DND-41 (cell line): ENCODE data around the gene PLRG1.

Source experiments
- ATAC-seq: fragments of 200-7000 bp; cut with Tn5 transposase; 3 replicates; pipeline ENCODE4 v1.9.1; 2021; ENCODE audit warnings: low read depth; ENCODE audit not compliant: insufficient read depth
- DNase-seq: peaks from one replicate; pipeline ENCODE4 v3.0.0-alpha.2; 2020
- H2AFZ ChIP-seq: 2 replicates; pipeline ENCODE4 v1.6.0; 2012; ENCODE audit warnings: low read depth, low read length
- H3K27ac ChIP-seq: 2 replicates; pipeline ENCODE4 v1.5.1; 2012; ENCODE audit warnings: low read length, inconsistent platforms
- H3K27me3 ChIP-seq: fragments of 200-600 bp; sonication (generic); 2 replicates; pipeline ENCODE4 v1.6.0; 2012; ENCODE audit warnings: low read length, mild to moderate bottlenecking, inconsistent platforms; ENCODE audit not compliant: insufficient read depth, poor library complexity
- H3K36me3 ChIP-seq: 2 replicates; pipeline ENCODE4 v1.5.1; 2012; ENCODE audit warnings: low read length, inconsistent platforms; ENCODE audit not compliant: insufficient read depth
- H3K4me1 ChIP-seq: 2 replicates; pipeline ENCODE4 v1.5.1; 2012; ENCODE audit warnings: mild to moderate bottlenecking, low read length; ENCODE audit not compliant: insufficient read depth
- H3K4me2 ChIP-seq: 2 replicates; pipeline ENCODE4 v1.6.0; 2012; ENCODE audit warnings: mild to moderate bottlenecking, moderate library complexity, low read length, inconsistent platforms; ENCODE audit not compliant: insufficient read depth
- H3K4me3 ChIP-seq, 2 experiments: fragments of 200-600 bp in 1 of 2; shearing (Covaris generic) in 1 of 2; 2 replicates each; pipeline ENCODE4 v1.5.1; 2012 to 2016; ENCODE audit warnings: inconsistent platforms in 2 of 2, low read length in 2 of 2, mild to moderate bottlenecking in 2 of 2, low read depth in 1 of 2, moderate library complexity in 1 of 2
- H3K79me2 ChIP-seq: 2 replicates; pipeline ENCODE4 v1.6.0; 2012; ENCODE audit warnings: low read length, inconsistent platforms; ENCODE audit not compliant: insufficient read depth
- H3K9ac ChIP-seq: 2 replicates; pipeline ENCODE4 v1.6.0; 2012; ENCODE audit warnings: low read depth, mild to moderate bottlenecking, inconsistent platforms, low read length, moderate library complexity
- H3K9me3 ChIP-seq: 2 replicates; pipeline ENCODE4 v1.5.1; 2012; ENCODE audit warnings: low read length, moderate library complexity, mild to moderate bottlenecking, inconsistent platforms; ENCODE audit not compliant: insufficient read depth, severe bottlenecking
- H4K20me1 ChIP-seq: 2 replicates; pipeline ENCODE4 v1.6.0; 2012; ENCODE audit warnings: low read length; ENCODE audit not compliant: insufficient read depth
- EZH2 ChIP-seq: IDR thresholded peaks from 3 replicates; pipeline ENCODE4 v1.6.1; 2012; ENCODE audit warnings: borderline replicate concordance, low read depth, mild to moderate bottlenecking, moderate library complexity, low read length, inconsistent platforms; ENCODE audit not compliant: severe bottlenecking
- TF ChIP-seq, protein P1 (sequence below): IDR thresholded peaks from 2 replicates; pipeline ENCODE4 v1.5.1; 2012; ENCODE audit warnings: borderline replicate concordance, low read length, moderate library complexity, mild to moderate bottlenecking; ENCODE audit not compliant: poor library complexity, severe bottlenecking; ENCODE audit errors: extremely low read depth

Gene PLRG1

GRCh38 chr4:154566639-154567204, 16.5 kb upstream of the PLRG1 start:
- Histone ChIP-seq H2AFZ (no peak overlapping the region), H3K9me3 (no peaks in the 10 kb centered on the region), H3K27me3 (no peaks in the 10 kb centered on the region), H3K36me3 (no peaks in the 10 kb centered on the region), H4K20me1 (no peaks in the 10 kb centered on the region), H3K4me2 (no peak overlapping the region), H3K4me3 (no peak overlapping the region), H3K4me1 (no peaks in the 10 kb centered on the region), H3K79me2 (no peaks in the 10 kb centered on the region), H3K27ac (no peak overlapping the region), H3K9ac (no peak overlapping the region)
- TF ChIP-seq EZH2: no peak
- TF ChIP-seq, protein P1, sequence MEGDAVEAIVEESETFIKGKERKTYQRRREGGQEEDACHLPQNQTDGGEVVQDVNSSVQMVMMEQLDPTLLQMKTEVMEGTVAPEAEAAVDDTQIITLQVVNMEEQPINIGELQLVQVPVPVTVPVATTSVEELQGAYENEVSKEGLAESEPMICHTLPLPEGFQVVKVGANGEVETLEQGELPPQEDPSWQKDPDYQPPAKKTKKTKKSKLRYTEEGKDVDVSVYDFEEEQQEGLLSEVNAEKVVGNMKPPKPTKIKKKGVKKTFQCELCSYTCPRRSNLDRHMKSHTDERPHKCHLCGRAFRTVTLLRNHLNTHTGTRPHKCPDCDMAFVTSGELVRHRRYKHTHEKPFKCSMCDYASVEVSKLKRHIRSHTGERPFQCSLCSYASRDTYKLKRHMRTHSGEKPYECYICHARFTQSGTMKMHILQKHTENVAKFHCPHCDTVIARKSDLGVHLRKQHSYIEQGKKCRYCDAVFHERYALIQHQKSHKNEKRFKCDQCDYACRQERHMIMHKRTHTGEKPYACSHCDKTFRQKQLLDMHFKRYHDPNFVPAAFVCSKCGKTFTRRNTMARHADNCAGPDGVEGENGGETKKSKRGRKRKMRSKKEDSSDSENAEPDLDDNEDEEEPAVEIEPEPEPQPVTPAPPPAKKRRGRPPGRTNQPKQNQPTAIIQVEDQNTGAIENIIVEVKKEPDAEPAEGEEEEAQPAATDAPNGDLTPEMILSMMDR: no peak
- no peak for ATAC-seq
- no peak for DNase-seq

- Histone ChIP-seq H3K4me2 (no peak overlapping the region), H3K9me3 (no peaks in the 10 kb centered on the region), H3K4me1 (no peaks in the 10 kb centered on the region), H4K20me1 (no peaks in the 10 kb centered on the region), H3K79me2 (no peaks in the 10 kb centered on the region), H3K36me3 (no peaks in the 10 kb centered on the region), H3K4me3 (no peak overlapping the region), H2AFZ (no peak overlapping the region), H3K27ac (no peak overlapping the region), H3K27me3 (peaks cover 3% of the 10 kb centered on the region), H3K9ac (no peak overlapping the region)
- DNase-seq (no peak), ATAC-seq (no peak)
- no peak for TF ChIP-seq EZH2
- TF ChIP-seq, protein P1: no peak
These were observed 15.5 kb upstream of the PLRG1 start for GRCh38 chr4:154565704-154566103.

DNA sequence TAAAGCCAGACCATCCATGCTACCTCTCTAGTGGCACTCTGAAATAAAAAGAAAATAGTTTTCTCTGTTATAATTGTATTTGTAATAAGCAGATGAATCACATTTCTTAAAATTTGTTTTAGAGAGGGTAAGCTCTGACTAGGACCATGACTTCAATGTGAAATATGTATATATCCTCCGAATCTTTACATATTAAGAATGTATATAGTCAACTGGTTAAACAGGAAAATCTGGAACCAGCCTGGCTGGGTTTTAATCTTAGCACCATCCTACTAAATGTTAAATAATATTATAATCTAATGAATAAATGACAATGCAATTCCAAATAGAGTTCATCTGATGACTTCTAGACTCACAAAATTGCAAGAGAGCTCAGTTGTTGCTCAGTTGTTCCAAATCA, 14.1 kb upstream of the PLRG1 start:
- no peaks in the 10 kb centered on the region for H3K9me3 ChIP-seq
- H3K36me3 ChIP-seq: no peaks in the 10 kb centered on the region
- no peak overlapping the region for H3K9ac ChIP-seq
- no peak overlapping the region for H2AFZ ChIP-seq
- no peak overlapping the region for H3K4me3 ChIP-seq
- H3K27me3 ChIP-seq: peaks cover 3% of the 10 kb centered on the region
- no peak overlapping the region for H3K27ac ChIP-seq
- no peak for DNase-seq
- no peaks in the 10 kb centered on the region for H3K4me1 ChIP-seq
- TF ChIP-seq, protein P1: no peak
- TF ChIP-seq EZH2: no peak
- no peaks in the 10 kb centered on the region for H4K20me1 ChIP-seq
- no peaks in the 10 kb centered on the region for H3K79me2 ChIP-seq
- H3K4me2 ChIP-seq: no peak overlapping the region
- no peak for ATAC-seq
